H9 (cell line): Measurements from ENCODE around the gene TMEM54. TPM values are rescaled to one million over a fixed set of nuclear protein-coding genes. Genes with fewer than 3 reads are reported as not detected.

Experiments
- DNase-seq: peaks from one replicate; pipeline ENCODE4 v3.0.0-alpha.2; 2017
- H2AFZ ChIP-seq: one replicate; pipeline ENCODE4 v1.6.1; 2013; ENCODE audit warnings: mild to moderate bottlenecking, low read length, control low read depth, moderate library complexity
- H2AK5ac ChIP-seq: 2 replicates; pipeline ENCODE4 v1.6.1; 2013; ENCODE audit warnings: low read length, control low read depth, mixed read lengths; ENCODE audit not compliant: insufficient read length
- H2BK120ac ChIP-seq: one replicate; pipeline ENCODE4 v1.6.1; 2013; ENCODE audit warnings: low read depth, mild to moderate bottlenecking, low read length, control low read depth, inconsistent platforms; ENCODE audit not compliant: poor library complexity, severe bottlenecking
- H2BK12ac ChIP-seq: 2 replicates; pipeline ENCODE4 v1.6.1; 2013; ENCODE audit warnings: low read length, control low read depth, mixed read lengths, low read depth; ENCODE audit not compliant: insufficient read length
- H2BK15ac ChIP-seq: 2 replicates; pipeline ENCODE4 v1.6.1; 2013; ENCODE audit warnings: low read depth, low read length, control low read depth
- H2BK20ac ChIP-seq: one replicate; pipeline ENCODE4 v1.6.1; 2013; ENCODE audit warnings: low read depth, mild to moderate bottlenecking, low read length, control low read depth, inconsistent platforms; ENCODE audit not compliant: poor library complexity, severe bottlenecking
- H2BK5ac ChIP-seq: 2 replicates; pipeline ENCODE4 v1.6.1; 2013; ENCODE audit warnings: low read length, control low read depth, mixed read lengths; ENCODE audit not compliant: insufficient read length
- H3K14ac ChIP-seq: 2 replicates; pipeline ENCODE4 v1.6.1; 2013; ENCODE audit warnings: low read length, control low read depth; ENCODE audit not compliant: insufficient read depth
- H3K18ac ChIP-seq: 2 replicates; pipeline ENCODE4 v1.6.1; 2013; ENCODE audit warnings: low read depth, mild to moderate bottlenecking, mixed read lengths, low read length, control low read depth; ENCODE audit not compliant: insufficient read length
- H3K23ac ChIP-seq: 2 replicates; pipeline ENCODE4 v1.6.1; 2013; ENCODE audit warnings: low read length, control low read depth, mixed read lengths, low read depth; ENCODE audit not compliant: insufficient read length
- H3K23me2 ChIP-seq: 2 replicates; pipeline ENCODE4 v1.6.1; 2013; ENCODE audit warnings: low read depth, mild to moderate bottlenecking, mixed read lengths, low read length, control low read depth; ENCODE audit not compliant: insufficient read length, poor library complexity, severe bottlenecking
- H3K27ac ChIP-seq: 2 replicates; pipeline ENCODE4 v1.5.1; 2013; ENCODE audit warnings: low read length, control low read depth, mixed read lengths, low read depth; ENCODE audit not compliant: insufficient read length
- H3K27me3 ChIP-seq: 2 replicates; pipeline ENCODE4 v1.6.1; 2013; ENCODE audit warnings: low read length, control low read depth, inconsistent platforms; ENCODE audit not compliant: insufficient read depth
- H3K4ac ChIP-seq: 2 replicates; pipeline ENCODE4 v1.6.1; 2013; ENCODE audit warnings: low read depth, mild to moderate bottlenecking, control low read depth, inconsistent platforms, low read length, moderate library complexity
- H3K4me1 ChIP-seq: 2 replicates; pipeline ENCODE4 v1.6.1; 2013; ENCODE audit warnings: low read length, control low read depth, inconsistent platforms; ENCODE audit not compliant: insufficient read depth
- H3K4me2 ChIP-seq: 2 replicates; pipeline ENCODE4 v1.6.1; 2013; ENCODE audit warnings: low read length, control low read depth, mixed read lengths; ENCODE audit not compliant: insufficient read length, insufficient read depth
- H3K56ac ChIP-seq: 2 replicates; pipeline ENCODE4 v1.6.1; 2013; ENCODE audit warnings: low read depth, mild to moderate bottlenecking, mixed read lengths, low read length, control low read depth; ENCODE audit not compliant: insufficient read length
- H3K79me1 ChIP-seq: 2 replicates; pipeline ENCODE4 v1.6.1; 2013; ENCODE audit warnings: low read depth, mild to moderate bottlenecking, moderate library complexity, low read length, control low read depth, inconsistent platforms; ENCODE audit not compliant: insufficient read depth, poor library complexity, severe bottlenecking
- H3K79me2 ChIP-seq: 2 replicates; pipeline ENCODE4 v1.6.1; 2013; ENCODE audit warnings: low read length, control low read depth, inconsistent platforms; ENCODE audit not compliant: insufficient read depth
- H3K9ac ChIP-seq: 2 replicates; pipeline ENCODE4 v1.6.1; 2013; ENCODE audit warnings: low read length, control low read depth, mixed read lengths; ENCODE audit not compliant: insufficient read length; ENCODE audit errors: extremely low read depth
- H3K9me3 ChIP-seq: one replicate; pipeline ENCODE4 v1.6.1; 2013; ENCODE audit warnings: low read depth, low read length, inconsistent platforms; ENCODE audit not compliant: control insufficient read depth
- H3T11ph ChIP-seq: one replicate; pipeline ENCODE4 v1.6.1; 2013; ENCODE audit warnings: mild to moderate bottlenecking, low read length, control low read depth, inconsistent platforms
- H4K20me1 ChIP-seq: one replicate; pipeline ENCODE4 v1.6.1; 2013; ENCODE audit not compliant: control insufficient read depth, insufficient read length, insufficient read depth
- H4K5ac ChIP-seq: 2 replicates; pipeline ENCODE4 v1.6.1; 2013; ENCODE audit warnings: low read depth, mild to moderate bottlenecking, mixed read lengths, low read length, control low read depth; ENCODE audit not compliant: insufficient read length
- H4K8ac ChIP-seq: replicated peaks from 2 replicates; pipeline ENCODE4 v1.6.1; 2013; ENCODE audit warnings: low read length, control low read depth, mixed read lengths, low read depth; ENCODE audit not compliant: insufficient read length
- H4K91ac ChIP-seq: 2 replicates; pipeline ENCODE4 v1.6.1; 2013; ENCODE audit warnings: low read depth, mild to moderate bottlenecking, moderate library complexity, mixed read lengths, low read length, control low read depth; ENCODE audit not compliant: insufficient read length
- H3K27ac Mint-ChIP-seq, 3 experiments: 2 replicates in 2 of 3; 3 replicates in 1 of 3; pipeline ENCODE4 v1.8.0; 2020 to 2021; ENCODE audit warnings: mixed read lengths in 3 of 3, mild to moderate bottlenecking in 1 of 3, moderate library complexity in 1 of 3
- H3K27me3 Mint-ChIP-seq: 2 replicates; pipeline ENCODE4 v1.8.0; 2021; ENCODE audit warnings: low read depth, mild to moderate bottlenecking, moderate library complexity, mixed read lengths
- H3K36me3 Mint-ChIP-seq, 3 experiments: 2 replicates in 2 of 3; 3 replicates in 1 of 3; pipeline ENCODE4 v1.8.0; 2020 to 2021; ENCODE audit warnings: low read depth in 3 of 3, mixed read lengths in 3 of 3; ENCODE audit not compliant: insufficient read depth in 1 of 3
- H3K4me1 Mint-ChIP-seq, 2 experiments: 2 replicates each; pipeline ENCODE4 v1.8.0; 2020; ENCODE audit warnings: mixed read lengths in 2 of 2
- H3K4me3 Mint-ChIP-seq, 2 experiments: 2 replicates in 1 of 2; 3 replicates in 1 of 2; pipeline ENCODE4 v1.8.0; 2020 to 2021; ENCODE audit warnings: mild to moderate bottlenecking in 2 of 2, mixed read lengths in 2 of 2, moderate library complexity in 1 of 2
- H3K9me3 Mint-ChIP-seq, 2 experiments: 2 replicates in 1 of 2; 3 replicates in 1 of 2; pipeline ENCODE4 v1.8.0; 2020; ENCODE audit warnings: mild to moderate bottlenecking in 2 of 2, mixed read lengths in 2 of 2, moderate library complexity in 1 of 2
- WGBS: extraction: QIAGEN DNeasy Blood & Tissue Kit; methylation state at CpG from one replicate; pipeline ENCODE4 v1.1.7; 2013; ENCODE audit warnings: missing lambda C conversion rate, low lambda C conversion rate, mixed read lengths; ENCODE audit not compliant: insufficient read length; ENCODE audit errors: extremely low coverage; 5-methylcytosine and 5-hydroxymethylcytosine counted together
- total RNA-seq: library from RNA; stranded (reverse); gene quantifications from 2 replicates; pipeline ENCODE4 v1.2.1, GENCODE V29; 2021
- TF ChIP-seq, protein P1 (sequence below): fragments of 200-600 bp; sonication (generic); conservative IDR thresholded peaks from 3 replicates; pipeline ENCODE4 v1.8.0; 2021; ENCODE audit warnings: antibody characterized with exemption, mild to moderate bottlenecking

Gene TMEM54
- total RNA-seq, 1 experiment from 2014 or later = 17.2 TPM

DNA sequence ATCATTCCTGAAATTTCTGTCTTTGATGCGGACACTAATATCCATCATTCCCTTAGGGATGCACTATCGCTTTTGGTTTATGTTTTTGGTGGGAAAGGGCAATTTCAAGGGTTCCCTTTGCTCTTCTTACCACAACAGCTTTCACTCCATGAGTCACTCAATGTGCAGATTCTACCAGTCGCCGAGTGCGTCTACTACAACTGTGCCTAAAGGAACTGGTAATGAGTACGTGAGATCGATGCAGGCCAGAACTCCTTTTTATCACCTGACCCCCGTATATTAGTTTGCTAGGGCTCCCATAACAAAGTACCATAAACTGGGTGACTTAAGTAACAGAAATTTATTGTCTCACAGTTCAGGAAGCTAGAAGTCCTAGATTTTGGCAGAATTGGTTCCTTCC is 27.5 kb upstream of the TMEM54 start:
- no CpG with 5 or more reads among the region's 8 CpGs for WGBS
- Histone ChIP-seq H3K9ac (no peak overlapping the region), H3K4me1 (no peaks in the 10 kb centered on the region), H4K91ac (no peak overlapping the region), H3K27me3 (peaks cover 15% of the 10 kb centered on the region; the same call in 1 of the 2 replicates), H2BK20ac (no peak overlapping the region), H2BK5ac (no peak overlapping the region), H2BK120ac (no peak overlapping the region), H2BK15ac (no peak overlapping the region), H3K4me2 (no peak overlapping the region), H2AK5ac (no peak overlapping the region), H3T11ph (no peak overlapping the region), H3K23ac (no peak overlapping the region), H2BK12ac (no peak overlapping the region), H3K14ac (no peak overlapping the region), H2AFZ (no peak overlapping the region), H4K20me1 (no peaks in the 10 kb centered on the region), H3K23me2 (peaks cover 12% of the 10 kb centered on the region), H3K27ac (no peak overlapping the region), H3K56ac (no peak overlapping the region), H3K79me2 (no peaks in the 10 kb centered on the region), H4K8ac (no peak overlapping the region), H3K79me1 (no peaks in the 10 kb centered on the region), H3K9me3 (no peaks in the 10 kb centered on the region), H4K5ac (no peak overlapping the region), H3K4ac (no peak overlapping the region), H3K18ac (no peak overlapping the region)
- Mint-ChIP-seq H3K36me3 (no peaks in the 10 kb centered on the region), H3K9me3 (peaks cover 5 to 9% of the 10 kb centered on the region in 2 experiments; a peak in 4 of 5 replicates), H3K4me1 (peaks cover 23 to 35% of the 10 kb centered on the region in 2 experiments), H3K27ac (no peak overlapping the region), H3K4me3 (no peak overlapping the region), H3K27me3 (peaks cover 66% of the 10 kb centered on the region)
- DNase-seq = no peak
- TF ChIP-seq, protein P1, sequence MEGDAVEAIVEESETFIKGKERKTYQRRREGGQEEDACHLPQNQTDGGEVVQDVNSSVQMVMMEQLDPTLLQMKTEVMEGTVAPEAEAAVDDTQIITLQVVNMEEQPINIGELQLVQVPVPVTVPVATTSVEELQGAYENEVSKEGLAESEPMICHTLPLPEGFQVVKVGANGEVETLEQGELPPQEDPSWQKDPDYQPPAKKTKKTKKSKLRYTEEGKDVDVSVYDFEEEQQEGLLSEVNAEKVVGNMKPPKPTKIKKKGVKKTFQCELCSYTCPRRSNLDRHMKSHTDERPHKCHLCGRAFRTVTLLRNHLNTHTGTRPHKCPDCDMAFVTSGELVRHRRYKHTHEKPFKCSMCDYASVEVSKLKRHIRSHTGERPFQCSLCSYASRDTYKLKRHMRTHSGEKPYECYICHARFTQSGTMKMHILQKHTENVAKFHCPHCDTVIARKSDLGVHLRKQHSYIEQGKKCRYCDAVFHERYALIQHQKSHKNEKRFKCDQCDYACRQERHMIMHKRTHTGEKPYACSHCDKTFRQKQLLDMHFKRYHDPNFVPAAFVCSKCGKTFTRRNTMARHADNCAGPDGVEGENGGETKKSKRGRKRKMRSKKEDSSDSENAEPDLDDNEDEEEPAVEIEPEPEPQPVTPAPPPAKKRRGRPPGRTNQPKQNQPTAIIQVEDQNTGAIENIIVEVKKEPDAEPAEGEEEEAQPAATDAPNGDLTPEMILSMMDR = no peak
